Left renal cortex interstitium (tissue), 4 donors: ENCODE measurements around the gene SLC5A11. TPM values are rescaled to one million over a fixed set of nuclear protein-coding genes. Genes with fewer than 3 reads are reported as not detected.

Experiments used
- DNase-seq, 4 donors: peaks; one replicate each; pipeline ENCODE4 v3.0.0-alpha.2; 2013; ENCODE audit warnings: low read depth in 4 of 4, low spot score in 2 of 4, missing footprints in 1 of 4
- polyA plus RNA-seq, 4 donors: library from polyadenylated mRNA; unstranded; fragments of 120-200 nt; gene quantifications; one replicate each; pipeline ENCODE4 v1.2.1, GENCODE V29; 2013; ENCODE audit not compliant: insufficient read length in 4 of 4

Gene SLC5A11
- polyA plus RNA-seq, 4 donors: 2.5 to 6.5 (median 5.7) TPM

GRCh38 chr16:24957887-24958286, 112.1 kb downstream of the SLC5A11 start:
- DNase-seq: no peak

Other genes starting within 250 kb of the SLC5A11 start
- 10 to 100 TPM; 43.3 to 87.0 (median 60.9) TPM for gene TNRC6A, start 116.3 kb upstream of the SLC5A11 start, polyA plus RNA-seq
- gene ARHGAP17, start 169.4 kb downstream of the SLC5A11 start, polyA plus RNA-seq: 10 to 100 TPM; 47.9 to 86.5 (median 71.3) TPM